Type B pancreatic cell (in vitro differentiated cells): ENCODE measurements around the gene KRT86. TPM values are rescaled to one million over a fixed set of nuclear protein-coding genes. Genes with fewer than 3 reads are reported as not detected.
"Not testable (repeated sequence)": the region's sequence is repeated elsewhere in the genome, so short reads cannot be mapped to it uniquely, and the experiment has no call there.

Experiments
- DNase-seq: peaks from one replicate; pipeline ENCODE4 v3.0.0; 2021; ENCODE audit warnings: mixed read lengths; ENCODE audit not compliant: unreplicated experiment; ENCODE audit errors: extremely low spot score
- H3K27ac Mint-ChIP-seq: 2 replicates; pipeline ENCODE4 v1.8.0; 2021; ENCODE audit warnings: mild to moderate bottlenecking, mixed read lengths
- H3K27me3 Mint-ChIP-seq: 2 replicates; pipeline ENCODE4 v1.8.0; 2021; ENCODE audit warnings: mixed read lengths
- H3K36me3 Mint-ChIP-seq: 2 replicates; pipeline ENCODE4 v1.8.0; 2021; ENCODE audit warnings: mixed read lengths
- H3K4me1 Mint-ChIP-seq: one replicate; pipeline ENCODE4 v1.8.0; 2021; ENCODE audit warnings: mixed read lengths; ENCODE audit not compliant: unreplicated experiment
- H3K4me3 Mint-ChIP-seq: 2 replicates; pipeline ENCODE4 v1.8.0; 2021; ENCODE audit warnings: mild to moderate bottlenecking, mixed read lengths
- H3K9me3 Mint-ChIP-seq: 2 replicates; pipeline ENCODE4 v1.8.0; 2021; ENCODE audit warnings: mixed read lengths
- total RNA-seq: library from RNA; stranded (reverse); gene quantifications from 2 replicates; pipeline ENCODE4 v1.2.1, GENCODE V29; 2021; ENCODE audit warnings: low replicate concordance
- TF ChIP-seq, protein P1 (sequence below): fragments of 200-600 bp; sonication (generic); conservative IDR thresholded peaks from 2 replicates; pipeline ENCODE4 v1.5.0; 2021; ENCODE audit warnings: antibody characterized with exemption, mild to moderate bottlenecking

Gene KRT86
- total RNA-seq, 1 donor from 2014 or later, result 0.14 TPM

DNA sequence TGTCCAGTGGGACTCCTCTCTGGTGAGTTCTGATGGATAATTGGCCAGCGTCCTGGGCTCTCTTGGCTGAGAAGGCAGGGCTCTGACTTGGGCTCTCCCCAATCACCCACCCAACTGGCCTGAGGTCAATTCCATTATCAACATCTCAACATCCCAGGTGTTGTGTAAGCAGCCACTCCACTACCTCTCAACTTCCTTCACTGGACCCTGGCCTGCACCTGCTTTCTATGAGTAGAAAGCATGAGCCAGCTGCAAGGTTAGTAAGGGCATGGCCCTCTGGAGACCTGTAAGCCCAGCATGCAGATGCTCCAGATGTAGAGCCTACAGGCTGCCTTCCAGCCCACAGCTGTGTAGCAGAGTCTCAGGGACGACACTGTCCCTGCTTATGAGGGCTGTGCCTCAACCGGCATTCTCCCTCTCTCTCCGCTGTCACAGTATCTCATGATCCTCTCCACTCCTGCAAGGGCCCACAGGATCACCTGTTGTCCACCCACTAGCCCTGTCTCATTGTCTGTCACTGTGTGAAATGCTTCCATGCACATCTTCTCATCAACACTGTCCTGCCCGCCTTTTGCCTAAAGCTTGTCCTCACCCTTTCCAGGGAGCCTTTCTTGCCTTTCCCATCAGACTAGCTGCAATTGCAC is 22.2 kb downstream of the KRT86 start:
- Mint-ChIP-seq H3K4me1 (no peaks in the 10 kb centered on the region), H3K27ac (no peak overlapping the region), H3K4me3 (no peak overlapping the region), H3K9me3 (no peaks in the 10 kb centered on the region), H3K27me3 (peaks cover 63% of the 10 kb centered on the region), H3K36me3 (no peaks in the 10 kb centered on the region)
- TF ChIP-seq, protein P1, sequence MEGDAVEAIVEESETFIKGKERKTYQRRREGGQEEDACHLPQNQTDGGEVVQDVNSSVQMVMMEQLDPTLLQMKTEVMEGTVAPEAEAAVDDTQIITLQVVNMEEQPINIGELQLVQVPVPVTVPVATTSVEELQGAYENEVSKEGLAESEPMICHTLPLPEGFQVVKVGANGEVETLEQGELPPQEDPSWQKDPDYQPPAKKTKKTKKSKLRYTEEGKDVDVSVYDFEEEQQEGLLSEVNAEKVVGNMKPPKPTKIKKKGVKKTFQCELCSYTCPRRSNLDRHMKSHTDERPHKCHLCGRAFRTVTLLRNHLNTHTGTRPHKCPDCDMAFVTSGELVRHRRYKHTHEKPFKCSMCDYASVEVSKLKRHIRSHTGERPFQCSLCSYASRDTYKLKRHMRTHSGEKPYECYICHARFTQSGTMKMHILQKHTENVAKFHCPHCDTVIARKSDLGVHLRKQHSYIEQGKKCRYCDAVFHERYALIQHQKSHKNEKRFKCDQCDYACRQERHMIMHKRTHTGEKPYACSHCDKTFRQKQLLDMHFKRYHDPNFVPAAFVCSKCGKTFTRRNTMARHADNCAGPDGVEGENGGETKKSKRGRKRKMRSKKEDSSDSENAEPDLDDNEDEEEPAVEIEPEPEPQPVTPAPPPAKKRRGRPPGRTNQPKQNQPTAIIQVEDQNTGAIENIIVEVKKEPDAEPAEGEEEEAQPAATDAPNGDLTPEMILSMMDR, result no peak
- DNase-seq, result no peak

DNA sequence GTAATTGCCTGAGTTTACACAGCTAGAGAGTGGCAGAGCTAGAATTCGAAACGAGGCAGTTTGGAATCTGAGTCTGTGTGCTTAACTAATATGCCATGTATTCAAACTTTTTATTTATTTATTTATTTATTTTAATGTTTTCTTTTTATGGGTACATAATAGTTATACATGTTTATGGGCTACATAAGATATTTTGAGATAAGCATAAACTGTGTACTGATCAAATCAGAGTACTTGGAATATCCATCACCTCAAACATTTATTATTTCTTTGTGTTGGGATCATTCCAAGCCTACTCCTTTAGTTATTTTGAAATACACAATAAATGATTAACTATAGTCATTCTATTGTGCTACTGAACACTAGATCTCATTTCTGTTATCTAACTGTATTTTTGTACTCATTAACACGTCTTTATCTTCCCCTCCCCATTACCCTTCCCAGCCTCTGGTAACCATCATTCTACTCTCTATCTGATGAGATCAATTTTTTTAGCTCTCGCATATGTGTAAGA is 24.3 kb downstream of the KRT86 start:
- DNase-seq, result no peak
- Mint-ChIP-seq H3K27me3 (peaks cover 55% of the 10 kb centered on the region), H3K4me1 (no peaks in the 10 kb centered on the region), H3K36me3 (no peaks in the 10 kb centered on the region), H3K27ac (no peak overlapping the region), H3K9me3 (no peaks in the 10 kb centered on the region), H3K4me3 (no peak overlapping the region)
- TF ChIP-seq, protein P1, result no peak

DNA sequence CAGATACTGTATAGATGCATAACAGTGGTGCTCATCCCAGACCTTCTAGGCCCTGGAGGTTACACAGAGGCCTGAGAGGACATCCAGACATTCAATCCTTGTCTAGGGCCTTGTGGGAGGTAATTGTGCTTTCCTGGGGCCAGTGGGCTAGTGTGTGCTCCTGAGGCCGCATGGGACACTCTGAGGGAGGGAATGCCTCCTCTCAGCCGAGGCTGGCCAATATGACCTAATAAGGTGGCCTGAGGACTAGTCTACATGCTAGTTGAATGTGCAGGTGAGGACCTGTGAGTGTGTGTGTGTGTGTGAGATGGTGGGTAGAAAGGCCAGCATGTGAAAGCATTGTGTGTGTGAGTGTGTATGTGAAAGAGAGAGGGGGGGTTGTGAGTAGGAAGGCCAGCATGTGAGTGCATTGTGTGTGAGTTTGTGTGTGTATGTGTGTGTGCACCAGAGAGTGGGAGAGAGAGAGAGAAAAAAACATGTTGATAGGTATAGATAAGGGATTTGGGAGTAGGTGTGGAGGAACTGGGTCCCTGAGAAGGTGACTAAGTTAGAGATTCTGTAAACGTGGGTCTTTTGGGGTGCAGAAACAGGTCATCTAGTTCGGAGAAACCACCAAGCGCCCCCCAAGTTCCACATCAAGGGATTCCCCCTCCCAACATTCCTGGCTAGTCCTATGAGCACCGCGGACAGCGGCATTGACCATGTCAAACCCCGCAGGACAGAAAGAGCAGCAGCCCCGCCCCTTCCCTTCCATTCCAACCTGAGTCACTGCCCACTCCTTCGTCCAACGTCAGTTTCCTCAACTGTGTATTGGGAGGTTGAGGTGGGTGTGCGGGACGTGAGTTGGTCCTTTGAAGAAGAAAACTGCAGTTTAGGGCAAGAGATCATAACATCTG is 26.6 kb downstream of the KRT86 start:
- H3K9me3 Mint-ChIP-seq, result no peaks in the 10 kb centered on the region
- DNase-seq, result no peak
- H3K27ac Mint-ChIP-seq, result no peak overlapping the region
- TF ChIP-seq, protein P1, result no peak
- no peaks in the 10 kb centered on the region for H3K4me1 Mint-ChIP-seq
- H3K36me3 Mint-ChIP-seq, result no peaks in the 10 kb centered on the region
- peaks cover 49% of the 10 kb centered on the region for H3K27me3 Mint-ChIP-seq
- no peak overlapping the region for H3K4me3 Mint-ChIP-seq

DNA sequence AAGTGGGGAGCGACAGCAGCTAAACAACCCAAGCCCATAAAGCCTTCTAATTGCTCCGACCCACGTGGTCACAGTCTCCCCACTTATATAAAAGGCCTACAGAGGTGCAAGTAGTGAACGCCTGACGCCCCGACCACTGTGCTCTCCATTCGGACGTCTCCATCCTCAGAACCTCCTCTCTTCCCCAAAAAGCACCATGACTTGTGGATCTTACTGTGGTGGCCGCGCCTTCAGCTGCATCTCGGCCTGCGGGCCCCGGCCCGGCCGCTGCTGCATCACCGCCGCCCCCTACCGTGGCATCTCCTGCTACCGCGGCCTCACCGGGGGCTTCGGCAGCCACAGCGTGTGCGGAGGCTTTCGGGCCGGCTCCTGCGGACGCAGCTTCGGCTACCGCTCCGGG is 27.3 kb downstream of the KRT86 start:
- H3K9me3 Mint-ChIP-seq, H3K27ac Mint-ChIP-seq, DNase-seq, H3K36me3 Mint-ChIP-seq, H3K4me1 Mint-ChIP-seq, H3K4me3 Mint-ChIP-seq: not testable (repeated sequence)
- H3K27me3 Mint-ChIP-seq, result peaks cover 54% of the 10 kb centered on the region

DNA sequence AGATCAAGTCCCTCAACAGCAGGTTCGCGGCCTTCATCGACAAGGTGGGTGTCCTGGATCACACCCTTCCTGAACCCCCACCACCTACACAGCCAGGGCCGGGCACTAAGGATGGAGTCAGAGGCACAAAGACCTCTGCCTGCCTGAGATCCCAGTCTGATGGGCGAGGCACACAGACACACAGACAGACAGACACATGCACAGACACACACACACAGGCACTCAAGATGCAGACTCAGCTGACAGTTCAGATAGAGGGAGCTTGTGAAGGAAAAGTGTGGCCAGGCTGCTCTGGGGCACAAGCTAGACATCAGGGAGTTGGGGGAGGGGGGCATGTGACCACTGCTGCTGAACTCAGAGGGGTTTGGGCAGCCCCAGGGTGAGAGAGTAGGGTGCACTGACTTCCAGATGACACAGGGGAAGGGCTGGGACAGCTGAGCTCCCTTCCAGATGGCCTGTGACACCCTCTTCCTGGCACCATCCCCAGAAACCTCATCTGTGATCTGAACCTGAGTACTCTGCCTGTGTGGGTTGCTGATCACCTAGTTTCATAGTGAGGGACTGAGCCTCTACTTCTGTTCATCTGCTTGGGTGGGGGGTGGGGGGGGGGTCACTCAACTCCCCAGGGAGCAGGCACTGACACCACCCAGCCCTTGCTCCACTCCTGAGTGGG is 27.9 kb downstream of the KRT86 start:
- not testable (repeated sequence) for H3K9me3 Mint-ChIP-seq, DNase-seq
- H3K27me3 Mint-ChIP-seq, result peaks cover 54% of the 10 kb centered on the region

DNA sequence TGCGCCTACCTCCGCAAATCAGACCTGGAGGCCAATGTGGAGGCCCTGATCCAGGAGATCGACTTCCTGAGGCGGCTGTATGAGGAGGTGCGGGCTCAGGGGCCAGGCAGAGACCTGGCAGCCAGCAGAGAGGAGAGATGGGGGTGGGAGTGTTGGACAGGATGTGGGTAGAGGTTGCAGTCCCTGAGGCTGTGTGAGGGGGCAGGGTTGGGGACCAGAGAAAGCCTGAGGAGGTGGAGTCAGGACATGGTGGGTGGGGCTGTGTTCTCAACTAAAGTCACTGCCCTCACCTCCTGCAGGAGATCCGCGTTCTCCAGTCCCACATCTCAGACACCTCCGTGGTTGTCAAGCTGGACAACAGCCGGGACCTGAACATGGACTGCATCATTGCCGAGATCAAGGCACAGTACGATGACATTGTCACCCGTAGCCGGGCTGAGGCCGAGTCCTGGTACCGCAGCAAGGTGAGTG is 30.5 kb downstream of the KRT86 start:
- H3K27me3 Mint-ChIP-seq, result peaks cover 61% of the 10 kb centered on the region
- not testable (repeated sequence) for DNase-seq, H3K9me3 Mint-ChIP-seq, H3K4me1 Mint-ChIP-seq, H3K27ac Mint-ChIP-seq, H3K36me3 Mint-ChIP-seq, H3K4me3 Mint-ChIP-seq

More for the DNA sequence above, 27.9 kb downstream of the KRT86 start:
- not testable (repeated sequence) for H3K4me3 Mint-ChIP-seq, H3K4me1 Mint-ChIP-seq, H3K27ac Mint-ChIP-seq, H3K36me3 Mint-ChIP-seq
